K562 (cell line): ENCODE results near the gene DMD. TPM values are rescaled to one million over a fixed set of nuclear protein-coding genes. Genes with fewer than 3 reads are reported as not detected.
A peak's percentile ranks its signal among the peaks of the same experiment; 100 is the strongest.

ENCODE experiments used
- ADNP ChIP-seq: fragments of 200-800 bp; sonication (Bioruptor generic); IDR thresholded peaks from 2 replicates; pipeline ENCODE4 v1.6.1; 2016; ENCODE audit warnings: missing genetic modification characterization, missing compliant biosample characterization
- BACH1 ChIP-seq: fragments of 200-800 bp; sonication (Bioruptor generic); IDR thresholded peaks from 2 replicates; pipeline ENCODE4 v1.6.1; 2016; ENCODE audit warnings: missing genetic modification characterization, missing compliant biosample characterization
- CHAMP1 ChIP-seq: fragments of 450-650 bp; IDR thresholded peaks from 2 replicates; pipeline ENCODE4 v1.6.1; 2016; ENCODE audit warnings: mild to moderate bottlenecking
- CREBBP ChIP-seq: IDR thresholded peaks from one replicate; pipeline ENCODE4 v1.6.1; 2012; ENCODE audit warnings: low read depth, mild to moderate bottlenecking, control low read depth, inconsistent platforms, low read length
- FOXM1 ChIP-seq, 2 experiments: fragments of 450-650 bp in 1 of 2; sonication (generic) in 1 of 2; formaldehyde crosslinking in 1 of 2; IDR thresholded peaks; 2 replicates each; pipeline versions ENCODE4 v1.6.1 to v1.9.0; 2017 to 2022; ENCODE audit warnings: low read depth in 2 of 2, mild to moderate bottlenecking in 2 of 2, missing genetic modification reagents in 1 of 2, moderate library complexity in 1 of 2
- GATAD2B ChIP-seq: fragments of 450-650 bp; IDR thresholded peaks from 2 replicates; pipeline ENCODE4 v1.6.1; 2017; ENCODE audit warnings: mild to moderate bottlenecking, borderline replicate concordance
- IRF1 ChIP-seq: sonication (generic); formaldehyde crosslinking; IDR thresholded peaks from 2 replicates; pipeline ENCODE4 v1.8.0; 2022; ENCODE audit warnings: missing genetic modification reagents, mild to moderate bottlenecking, borderline replicate concordance
- IRF2 ChIP-seq: sonication (generic); formaldehyde crosslinking; IDR thresholded peaks from 2 replicates; pipeline ENCODE4 v1.8.1; 2022; ENCODE audit warnings: mild to moderate bottlenecking, missing genetic modification reagents
- JUN ChIP-seq, 2 experiments: sonication (generic) in 1 of 2; formaldehyde crosslinking in 1 of 2; IDR thresholded peaks; 2 replicates each; pipeline versions ENCODE4 v1.6.1 to v1.8.0; 2012 to 2022; ENCODE audit warnings: borderline replicate concordance in 2 of 2, mild to moderate bottlenecking in 2 of 2, improper control_type of control experiment in 1 of 2, low read depth in 1 of 2, low read length in 1 of 2, missing genetic modification reagents in 1 of 2
- JUND ChIP-seq, 2 experiments: IDR thresholded peaks; 2 replicates in 1 of 2; 3 replicates in 1 of 2; pipeline ENCODE4 v1.6.1; 2011; ENCODE audit warnings: borderline replicate concordance in 2 of 2, low read depth in 2 of 2, low read length in 2 of 2, improper control_type of control experiment in 1 of 2, missing biosample characterization in 1 of 2, missing genetic modification characterization in 1 of 2, missing genetic modification reagents in 1 of 2
- MEF2D ChIP-seq: conservative IDR thresholded peaks from 2 replicates; pipeline ENCODE4 v1.6.1; 2016; ENCODE audit warnings: low read depth, missing genetic modification characterization, missing compliant biosample characterization
- NR2C2 ChIP-seq, 2 experiments: fragments of 200-800 bp in 1 of 2; sonication (Bioruptor generic) in 1 of 2; sonication (generic) in 1 of 2; formaldehyde crosslinking in 1 of 2; IDR thresholded peaks; 2 replicates each; pipeline versions ENCODE4 v1.6.1 to v1.8.0; 2016 to 2022; ENCODE audit warnings: mild to moderate bottlenecking in 1 of 2, missing compliant biosample characterization in 1 of 2, missing genetic modification characterization in 1 of 2, missing genetic modification reagents in 1 of 2
- PRPF4 ChIP-seq: fragments of 200-400 bp; formaldehyde crosslinking; IDR thresholded peaks from one replicate; pipeline ENCODE4 v1.6.1; 2017; ENCODE audit warnings: low read length, low read depth, mild to moderate bottlenecking; ENCODE audit not compliant: insufficient read depth, poor library complexity, severe bottlenecking
- PTRF ChIP-seq: fragments of 450-650 bp; IDR thresholded peaks from 2 replicates; pipeline ENCODE4 v1.6.1; 2016; ENCODE audit warnings: mild to moderate bottlenecking, missing genetic modification characterization, missing compliant biosample characterization
- SAFB2 ChIP-seq: fragments of 200-400 bp; formaldehyde crosslinking; IDR thresholded peaks from 2 replicates; pipeline ENCODE4 v1.6.1; 2018; ENCODE audit warnings: borderline replicate concordance, low read length, low read depth, moderate library complexity; ENCODE audit not compliant: severe bottlenecking
- SP1 ChIP-seq: sonication (generic); formaldehyde crosslinking; IDR thresholded peaks from 2 replicates; pipeline ENCODE4 v1.8.1; 2022; ENCODE audit warnings: mild to moderate bottlenecking, missing genetic modification reagents
- TAL1 ChIP-seq: fragments of 450-650 bp; IDR thresholded peaks from 2 replicates; pipeline ENCODE4 v1.6.1; 2016; ENCODE audit warnings: mild to moderate bottlenecking
- TBP ChIP-seq: optimal IDR thresholded peaks from 2 replicates; pipeline ENCODE3; 2011; ENCODE audit warnings: low read depth, low read length, improper control_type of control experiment
- TEAD4 ChIP-seq, 2 experiments: sonication (generic) in 1 of 2; formaldehyde crosslinking in 1 of 2; IDR thresholded peaks; 2 replicates each; pipeline versions ENCODE4 v1.6.1 to v1.8.0; 2012 to 2022; ENCODE audit warnings: borderline replicate concordance in 1 of 2, inconsistent platforms in 1 of 2, low read length in 1 of 2, mild to moderate bottlenecking in 1 of 2, missing genetic modification reagents in 1 of 2
- THRAP3 ChIP-seq: fragments of 450-650 bp; IDR thresholded peaks from 2 replicates; pipeline ENCODE4 v1.6.1; 2016; ENCODE audit warnings: mild to moderate bottlenecking, inconsistent platforms, borderline replicate concordance
- ZNF165 ChIP-seq: fragments of 250-450 bp; sonication (Bioruptor Pico); IDR thresholded peaks from 2 replicates; pipeline ENCODE4 v1.4.0; 2020; ENCODE audit warnings: borderline replicate concordance
- ZNF263 ChIP-seq: sonication (generic); formaldehyde crosslinking; IDR thresholded peaks from 2 replicates; pipeline ENCODE4 v1.8.0; 2022; ENCODE audit warnings: mild to moderate bottlenecking, missing genetic modification reagents, borderline replicate concordance
- ZNF511 ChIP-seq: sonication (generic); formaldehyde crosslinking; IDR thresholded peaks from 2 replicates; pipeline ENCODE4 v1.8.0; 2022; ENCODE audit warnings: mild to moderate bottlenecking, missing genetic modification reagents
- polyA plus RNA-seq, 8 experiments: library from polyadenylated mRNA; depleted of rRNA in 4 of 8; stranded (reverse) in 5 of 8; unstranded in 3 of 8; fragments of >200 nt; fragmentation: Nextera tagmentation in 2 of 8; fragmentation: Illumina TruSeq in 1 of 8; extraction: Ambion mirVana in 2 of 8; extraction: Trizol in 1 of 8; gene quantifications; 2 replicates each; pipeline versions ENCODE4 v1.2.1 to v1.2.3, GENCODE V29; 2011 to 2014; ENCODE audit warnings: inconsistent platforms in 1 of 8, missing spikeins in 1 of 8
- total RNA-seq, 7 experiments: library from RNA; depleted of rRNA in 6 of 7; stranded (reverse); fragments of >200 nt in 6 of 7; fragmentation: Illumina TruSeq in 2 of 7; extraction: Trizol in 2 of 7; gene quantifications; 2 replicates each; pipeline versions ENCODE4 v1.2.1 to v1.2.3, GENCODE V29; 2011 to 2021; ENCODE audit warnings: low replicate concordance in 1 of 7
- TF ChIP-seq, protein P1 (sequence below): fragments of 250-450 bp; sonication (Bioruptor Pico); IDR thresholded peaks from 2 replicates; pipeline ENCODE4 v1.9.0; 2021; ENCODE audit warnings: mild to moderate bottlenecking

DMD gene
- total and polyA plus RNA-seq, 9 of the 15 experiments (the other 6 are each of a cell fraction or from before 2014, with no cell fraction given): 3.8 to 20.4 (median 11.4) TPM

DNA sequence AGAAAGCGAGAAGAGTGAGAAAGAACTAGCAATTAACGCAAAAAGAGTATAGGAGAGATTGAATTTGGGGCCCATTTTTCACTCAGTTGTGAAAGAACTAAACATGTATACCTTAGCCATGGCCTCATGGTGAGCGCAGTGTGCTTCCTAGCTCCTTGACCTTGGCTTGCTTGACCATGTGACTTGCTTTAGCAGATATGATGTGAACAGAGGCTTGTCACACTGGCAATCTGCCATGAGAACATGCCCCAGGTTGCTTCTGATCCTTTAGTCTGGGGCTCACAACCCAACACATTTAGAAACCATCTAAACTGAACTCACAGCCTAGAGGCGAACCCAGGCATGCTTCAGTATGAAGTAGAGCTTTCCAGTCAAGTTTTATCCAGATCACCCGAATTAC, 1879.4 kb downstream of the DMD start (continued):
- no peak for TF ChIP-seq ZNF511 (CRISPR knock-in tag)
- TF ChIP-seq GATAD2B: no peak
- no peak for TF ChIP-seq PRPF4
- no peak for TF ChIP-seq JUND (IDR thresholded peaks at IDR 0.05; ENCODE audit: borderline replicate concordance, low read depth, low read length)
- 0 out of 3 replicates have a peak, but pooled peaks have one; percentile 15 for TF ChIP-seq JUND (tag; IDR thresholded peaks at IDR 0.05; ENCODE audit: borderline replicate concordance, low read depth, low read length)
- TF ChIP-seq THRAP3: no peak
- TF ChIP-seq JUN (IDR thresholded peaks at IDR 0.05; ENCODE audit: borderline replicate concordance, low read depth, low read length): no peak
- TF ChIP-seq JUN (CRISPR knock-in tag; IDR thresholded peaks at IDR 0.05; ENCODE audit: borderline replicate concordance): no peak
- TF ChIP-seq SP1: no peak
- TF ChIP-seq BACH1: no peak
- no peak for TF ChIP-seq SAFB2
- TF ChIP-seq IRF2 (CRISPR knock-in tag): no peak
- no peak for TF ChIP-seq TAL1
- no peak for TF ChIP-seq NR2C2 (CRISPR knock-in tag; IDR thresholded peaks at IDR 0.05)
- peak; percentile 48; the same call in 1 of the 2 replicates for TF ChIP-seq NR2C2 (tag; IDR thresholded peaks at IDR 0.05)
- no peak for TF ChIP-seq CREBBP
- TF ChIP-seq CHAMP1: no peak
- TF ChIP-seq IRF1 (CRISPR knock-in tag): no peak
- TF ChIP-seq ZNF263 (CRISPR knock-in tag): no peak
- TF ChIP-seq TEAD4 (IDR thresholded peaks at IDR 0.05; ENCODE audit: low read length): no peak
- no peak for TF ChIP-seq TEAD4 (CRISPR knock-in tag; IDR thresholded peaks at IDR 0.05; ENCODE audit: borderline replicate concordance)
- TF ChIP-seq FOXM1 (IDR thresholded peaks at IDR 0.05; ENCODE audit: low read depth): no peak
- TF ChIP-seq FOXM1 (CRISPR knock-in tag; IDR thresholded peaks at IDR 0.05; ENCODE audit: low read depth): no peak
- TF ChIP-seq PTRF (tag): no peak
- TF ChIP-seq MEF2D (tag): no peak
- TF ChIP-seq, protein P1, sequence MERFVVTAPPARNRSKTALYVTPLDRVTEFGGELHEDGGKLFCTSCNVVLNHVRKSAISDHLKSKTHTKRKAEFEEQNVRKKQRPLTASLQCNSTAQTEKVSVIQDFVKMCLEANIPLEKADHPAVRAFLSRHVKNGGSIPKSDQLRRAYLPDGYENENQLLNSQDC (CRISPR knock-in tag): no peak
- TF ChIP-seq ZNF165: no peak
- no peak for TF ChIP-seq TBP
- no peak for TF ChIP-seq ADNP (tag)
